IMR-90 (cell line): ENCODE results near the gene AFAP1L2. TPM values are rescaled to one million over a fixed set of nuclear protein-coding genes. Genes with fewer than 3 reads are reported as not detected.

Experiments
- ATAC-seq: fragments of 200-7000 bp; cut with Tn5 transposase; 2 replicates; pipeline ENCODE4 v1.9.1; 2020; ENCODE audit warnings: low read depth, mild to moderate bottlenecking, moderate library complexity
- BruUV-seq: library from RNA; stranded (reverse); fragments of 400-500 nt; replicated peaks from 2 replicates; lab custom pipeline; 2021; lab: Mats Ljungman, UMichigan
- CTCF ChIA-PET: fragments of 300-600 bp; formaldehyde crosslinking; extraction: SDS; loops from one replicate; lab custom pipeline; 2021; ENCODE audit warnings: antibody characterized with exemption; lab: Yijun Ruan, JAX
- POLR2A ChIA-PET: fragments of 300-600 bp; sonication (Branson Sonifier 250); formaldehyde crosslinking; loops from one replicate; lab custom pipeline; 2022; ENCODE audit warnings: antibody characterized with exemption; ENCODE audit not compliant: unreplicated experiment; lab: Charles Lee
- DNase-seq: peaks from one replicate; pipeline ENCODE4 v3.0.0; 2013
- H2AFZ ChIP-seq: replicated peaks from 2 replicates; pipeline ENCODE3; 2013; ENCODE audit warnings: low read length, mild to moderate bottlenecking; ENCODE audit not compliant: poor library complexity
- H2AK5ac ChIP-seq: 2 replicates; pipeline ENCODE4 v1.6.1; 2013; ENCODE audit warnings: low read depth, low read length, inconsistent platforms
- H2AK9ac ChIP-seq: replicated peaks from 2 replicates; pipeline ENCODE3; 2013; ENCODE audit warnings: mild to moderate bottlenecking, low read depth, low read length, moderate library complexity; ENCODE audit not compliant: poor library complexity
- H2BK120ac ChIP-seq: 2 replicates; pipeline ENCODE4 v1.6.1; 2013; ENCODE audit warnings: low read depth, low read length, inconsistent platforms
- H2BK15ac ChIP-seq: 3 replicates; pipeline ENCODE4 v1.6.1; 2013; ENCODE audit warnings: low read depth, low read length, inconsistent platforms
- H2BK20ac ChIP-seq: 2 replicates; pipeline ENCODE4 v1.6.1; 2013; ENCODE audit warnings: low read depth, mild to moderate bottlenecking, inconsistent platforms, low read length, moderate library complexity
- H2BK5ac ChIP-seq: 2 replicates; pipeline ENCODE4 v1.6.1; 2013; ENCODE audit warnings: mild to moderate bottlenecking, low read depth, low read length, inconsistent platforms; ENCODE audit not compliant: poor library complexity, severe bottlenecking
- H3K14ac ChIP-seq: replicated peaks from 2 replicates; pipeline ENCODE4 v1.6.1; 2013; ENCODE audit warnings: low read depth, low read length, inconsistent platforms
- H3K18ac ChIP-seq: 2 replicates; pipeline ENCODE4 v1.6.1; 2013; ENCODE audit warnings: low read depth, low read length, control low read depth
- H3K23ac ChIP-seq: 2 replicates; pipeline ENCODE4 v1.6.1; 2013; ENCODE audit warnings: low read depth, low read length, inconsistent platforms
- H3K27ac ChIP-seq: 2 replicates; pipeline ENCODE4 v1.5.1; 2013; ENCODE audit warnings: mild to moderate bottlenecking, control low read depth, low read length; ENCODE audit not compliant: insufficient read depth
- H3K27me3 ChIP-seq: 2 replicates; pipeline ENCODE4 v1.6.1; 2013; ENCODE audit warnings: low read length; ENCODE audit not compliant: control insufficient read depth, insufficient read depth
- H3K36me3 ChIP-seq: 2 replicates; pipeline ENCODE4 v1.6.1; 2013; ENCODE audit warnings: low read length, mixed read lengths; ENCODE audit not compliant: control insufficient read depth, insufficient read depth
- H3K4ac ChIP-seq: 2 replicates; pipeline ENCODE4 v1.6.1; 2013; ENCODE audit warnings: low read depth, low read length, inconsistent platforms
- H3K4me1 ChIP-seq: 2 replicates; pipeline ENCODE4 v1.6.1; 2013; ENCODE audit warnings: low read length, mixed read lengths; ENCODE audit not compliant: control insufficient read depth, insufficient read depth
- H3K4me2 ChIP-seq: 2 replicates; pipeline ENCODE4 v1.6.1; 2013; ENCODE audit warnings: low read depth, mild to moderate bottlenecking, control low read depth, low read length, moderate library complexity
- H3K4me3 ChIP-seq: 2 replicates; pipeline ENCODE4 v1.5.1; 2013; ENCODE audit warnings: low read depth, mild to moderate bottlenecking, control low read depth, low read length, moderate library complexity; ENCODE audit not compliant: insufficient read depth
- H3K56ac ChIP-seq: 2 replicates; pipeline ENCODE4 v1.6.1; 2013; ENCODE audit warnings: low read length, inconsistent platforms; ENCODE audit not compliant: insufficient read depth; ENCODE audit errors: extremely low read depth
- H3K79me1 ChIP-seq, 2 experiments: 2 replicates each; pipeline ENCODE4 v1.6.1; 2013; ENCODE audit warnings: low read length in 2 of 2, inconsistent platforms in 1 of 2, low read depth in 1 of 2
- H3K9ac ChIP-seq: 2 replicates; pipeline ENCODE4 v1.6.1; 2013; ENCODE audit warnings: low read depth, low read length, control low read depth
- H3K9me1 ChIP-seq: 2 replicates; pipeline ENCODE4 v1.6.1; 2013; ENCODE audit warnings: low read length, inconsistent platforms; ENCODE audit not compliant: insufficient read depth
- H3K9me3 ChIP-seq: 2 replicates; pipeline ENCODE4 v1.6.1; 2013; ENCODE audit warnings: low read length; ENCODE audit not compliant: control insufficient read depth, insufficient read depth
- H4K20me1 ChIP-seq: 2 replicates; pipeline ENCODE4 v1.6.1; 2013; ENCODE audit warnings: low read length, inconsistent platforms; ENCODE audit not compliant: insufficient read depth
- H4K5ac ChIP-seq: 2 replicates; pipeline ENCODE4 v1.6.1; 2013; ENCODE audit warnings: mild to moderate bottlenecking, low read depth, low read length, control low read depth
- H4K8ac ChIP-seq, 2 experiments: 2 replicates each; pipeline ENCODE4 v1.6.1; 2013; ENCODE audit warnings: low read depth in 2 of 2, low read length in 2 of 2, control low read depth in 1 of 2, inconsistent platforms in 1 of 2
- H4K91ac ChIP-seq: 2 replicates; pipeline ENCODE4 v1.6.1; 2013; ENCODE audit warnings: low read depth, low read length, inconsistent platforms; ENCODE audit not compliant: insufficient read depth
- BHLHE40 ChIP-seq: fragments of 150-350 bp; IDR thresholded peaks from 2 replicates; pipeline ENCODE4 v1.6.1; 2016; ENCODE audit warnings: mild to moderate bottlenecking, low read depth, low read length
- CHD1 ChIP-seq: IDR thresholded peaks from 2 replicates; pipeline ENCODE4 v1.6.1; 2012; ENCODE audit warnings: low read depth, low read length, improper control_type of control experiment
- FOS ChIP-seq: fragments of 150-350 bp; IDR thresholded peaks from 2 replicates; pipeline ENCODE4 v1.6.1; 2016; ENCODE audit warnings: low read depth, low read length
- MAFK ChIP-seq: IDR thresholded peaks from 2 replicates; pipeline ENCODE4 v1.6.1; 2012; ENCODE audit warnings: low read depth, low read length, improper control_type of control experiment
- MXI1 ChIP-seq: IDR thresholded peaks from 2 replicates; pipeline ENCODE4 v1.6.1; 2012; ENCODE audit warnings: low read depth, mild to moderate bottlenecking, low read length, moderate library complexity, borderline replicate concordance
- POLR2A ChIP-seq: IDR thresholded peaks from 2 replicates; pipeline ENCODE4 v1.6.1; 2012; ENCODE audit warnings: mild to moderate bottlenecking, low read depth, low read length
- RAD21 ChIP-seq: IDR thresholded peaks from 2 replicates; pipeline ENCODE4 v1.6.1; 2012; ENCODE audit warnings: low read length, improper control_type of control experiment
- RCOR1 ChIP-seq: IDR thresholded peaks from 2 replicates; pipeline ENCODE4 v1.6.1; 2012; ENCODE audit warnings: mild to moderate bottlenecking, low read length, improper control_type of control experiment; ENCODE audit not compliant: insufficient replicate concordance
- RFX5 ChIP-seq: IDR thresholded peaks from 2 replicates; pipeline ENCODE4 v1.8.0; 2012; ENCODE audit warnings: low read depth, mild to moderate bottlenecking, low read length, moderate library complexity
- SMC3 ChIP-seq: fragments of 150-350 bp; IDR thresholded peaks from 2 replicates; pipeline ENCODE4 v1.6.1; 2016; ENCODE audit warnings: low read depth, mild to moderate bottlenecking, antibody characterized with exemption, low read length, moderate library complexity
- whole genome bisulfite sequencing, 2 experiments: methylation state at CpG; one replicate each; pipeline versions ENCODE4 v1.1.5 to v1.1.7; 2013; ENCODE audit warnings: missing lambda C conversion rate in 2 of 2; ENCODE audit not compliant: insufficient read length in 1 of 2; ENCODE audit errors: extremely low coverage in 2 of 2; 5-methylcytosine and 5-hydroxymethylcytosine counted together
- dilution Hi-C: fragments of 300-500 bp; cut with HindIII; formaldehyde crosslinking; loops from one replicate; pipeline ENCODE4 v1.14.3; 2018; ENCODE audit warnings: low sequenced_read_pairs; ENCODE audit not compliant: unreplicated experiment
- in situ Hi-C: fragments of 300-500 bp; cut with MboI; formaldehyde crosslinking; loops from 3 replicates; pipeline ENCODE4 v1.14.3; 2019; ENCODE audit warnings: low sequenced_read_pairs, inconsistent platforms, mixed read lengths
- intact Hi-C: fragments of 100-400 bp; cut with micrococcal nuclease; formaldehyde crosslinking; loops from 2 replicates; pipeline ENCODE4 v1.10.0; 2022
- polyA plus RNA-seq, 3 experiments: library from polyadenylated mRNA; depleted of rRNA; stranded (reverse); fragments of >200 nt; gene quantifications; 2 replicates each; pipeline ENCODE4 v1.2.3, GENCODE V29; 2012; ENCODE audit warnings: low replicate concordance in 1 of 3
- total RNA-seq: library from RNA; depleted of rRNA; stranded (reverse); fragments of >200 nt; gene quantifications from 2 replicates; pipeline ENCODE4 v1.2.3, GENCODE V29; 2012
- TF ChIP-seq, protein P1 (sequence below): fragments of 150-350 bp; IDR thresholded peaks from 2 replicates; pipeline ENCODE4 v1.6.1; 2016; ENCODE audit warnings: low read depth, mild to moderate bottlenecking, low read length, moderate library complexity, borderline replicate concordance
- TF ChIP-seq, protein P2 (sequence below): conservative IDR thresholded peaks from 2 replicates; pipeline ENCODE4 v1.5.1; 2012; ENCODE audit warnings: mild to moderate bottlenecking, low read depth, low read length, improper control_type of control experiment

Gene AFAP1L2
- total and polyA plus RNA-seq, 2 of the 4 experiments (the other 2 are of a cell fraction) = under 0.01 to 0.10 TPM

DNA sequence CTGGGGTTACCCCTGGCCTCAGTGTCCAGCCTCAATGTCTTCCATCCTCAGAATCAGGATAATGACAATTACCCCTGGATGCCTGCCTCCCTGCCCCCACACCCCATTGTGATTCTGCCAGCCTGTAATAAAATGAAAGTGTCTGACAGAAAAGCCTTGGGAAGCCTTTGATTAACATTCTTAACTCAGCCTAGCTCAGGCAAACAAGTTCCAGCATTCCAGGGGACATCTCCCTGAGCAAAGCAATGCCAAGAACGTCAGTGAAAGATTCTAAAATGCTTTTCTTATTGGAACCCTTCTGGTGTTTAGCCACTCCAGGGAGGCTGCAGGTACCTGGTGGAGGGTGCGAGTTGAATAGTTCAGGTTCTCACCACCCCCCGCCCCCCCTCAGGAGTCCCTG is 18.7 kb downstream of the AFAP1L2 start:
- H3K23ac ChIP-seq = no peak overlapping the region
- no peak overlapping the region for H2BK15ac ChIP-seq
- no peaks in the 10 kb centered on the region; the same call in 1 of the 2 replicates for H3K36me3 ChIP-seq
- ChIA-PET POLR2A (interaction anchor here (0.6 kb wide), 1 partner anchor 105 kb away, joined by 4 read pairs; no protein-coding TSS in a partner anchor), CTCF (no interaction called here)
- H4K8ac ChIP-seq = no peak overlapping the region
- no peak for TF ChIP-seq CHD1
- TF ChIP-seq RCOR1 = no peak
- TF ChIP-seq MXI1 = no peak
- TF ChIP-seq, protein P1, sequence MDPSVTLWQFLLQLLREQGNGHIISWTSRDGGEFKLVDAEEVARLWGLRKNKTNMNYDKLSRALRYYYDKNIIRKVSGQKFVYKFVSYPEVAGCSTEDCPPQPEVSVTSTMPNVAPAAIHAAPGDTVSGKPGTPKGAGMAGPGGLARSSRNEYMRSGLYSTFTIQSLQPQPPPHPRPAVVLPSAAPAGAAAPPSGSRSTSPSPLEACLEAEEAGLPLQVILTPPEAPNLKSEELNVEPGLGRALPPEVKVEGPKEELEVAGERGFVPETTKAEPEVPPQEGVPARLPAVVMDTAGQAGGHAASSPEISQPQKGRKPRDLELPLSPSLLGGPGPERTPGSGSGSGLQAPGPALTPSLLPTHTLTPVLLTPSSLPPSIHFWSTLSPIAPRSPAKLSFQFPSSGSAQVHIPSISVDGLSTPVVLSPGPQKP = no peak
- TF ChIP-seq MAFK = no peak
- TF ChIP-seq SMC3 = no peak
- TF ChIP-seq RAD21 = no peak
- TF ChIP-seq FOS = no peak
- TF ChIP-seq, protein P2, sequence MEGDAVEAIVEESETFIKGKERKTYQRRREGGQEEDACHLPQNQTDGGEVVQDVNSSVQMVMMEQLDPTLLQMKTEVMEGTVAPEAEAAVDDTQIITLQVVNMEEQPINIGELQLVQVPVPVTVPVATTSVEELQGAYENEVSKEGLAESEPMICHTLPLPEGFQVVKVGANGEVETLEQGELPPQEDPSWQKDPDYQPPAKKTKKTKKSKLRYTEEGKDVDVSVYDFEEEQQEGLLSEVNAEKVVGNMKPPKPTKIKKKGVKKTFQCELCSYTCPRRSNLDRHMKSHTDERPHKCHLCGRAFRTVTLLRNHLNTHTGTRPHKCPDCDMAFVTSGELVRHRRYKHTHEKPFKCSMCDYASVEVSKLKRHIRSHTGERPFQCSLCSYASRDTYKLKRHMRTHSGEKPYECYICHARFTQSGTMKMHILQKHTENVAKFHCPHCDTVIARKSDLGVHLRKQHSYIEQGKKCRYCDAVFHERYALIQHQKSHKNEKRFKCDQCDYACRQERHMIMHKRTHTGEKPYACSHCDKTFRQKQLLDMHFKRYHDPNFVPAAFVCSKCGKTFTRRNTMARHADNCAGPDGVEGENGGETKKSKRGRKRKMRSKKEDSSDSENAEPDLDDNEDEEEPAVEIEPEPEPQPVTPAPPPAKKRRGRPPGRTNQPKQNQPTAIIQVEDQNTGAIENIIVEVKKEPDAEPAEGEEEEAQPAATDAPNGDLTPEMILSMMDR = no peak
- TF ChIP-seq RFX5 = no peak
- TF ChIP-seq BHLHE40 = no peak
- no peak for TF ChIP-seq POLR2A
- no peaks in the 10 kb centered on the region for H3K9me3 ChIP-seq
- peaks cover 27% of the 10 kb centered on the region for H3K27me3 ChIP-seq
- no peak for ATAC-seq
- dilution Hi-C loops = no loop called here
- H3K14ac ChIP-seq = no peak overlapping the region
- in situ Hi-C loops = no loop called here
- no peaks in the 10 kb centered on the region for H3K79me1 ChIP-seq
- no peak overlapping the region for H4K5ac ChIP-seq
- H2AFZ ChIP-seq = no peak overlapping the region
- no peak overlapping the region for H3K4ac ChIP-seq
- H3K27ac ChIP-seq = no peak overlapping the region
- no peak overlapping the region for H4K91ac ChIP-seq
- no peaks in the 10 kb centered on the region for H3K9me1 ChIP-seq
- no peak overlapping the region for H2BK120ac ChIP-seq
- WGBS, 2 experiments = no CpG with 5 or more reads among the region's 3 CpGs
- BruUV-seq = no TSS peak
- no peaks in the 10 kb centered on the region for H4K20me1 ChIP-seq
- no peak overlapping the region for H2BK20ac ChIP-seq
- no peak overlapping the region for H3K56ac ChIP-seq
- no peak overlapping the region for H3K4me2 ChIP-seq
- no peak overlapping the region for H2AK9ac ChIP-seq
- no peak overlapping the region for H3K18ac ChIP-seq
- no peak for DNase-seq
- no peak overlapping the region for H3K4me3 ChIP-seq
- H2BK5ac ChIP-seq = no peak overlapping the region
- no peaks in the 10 kb centered on the region for H3K4me1 ChIP-seq
- intact Hi-C loops = no loop called here
- no peak overlapping the region for H3K9ac ChIP-seq
- H2AK5ac ChIP-seq = no peak overlapping the region
